ENCODE data around the gene MAGI1.
"Not testable (repeated sequence)": the region's sequence is repeated elsewhere in the genome, so short reads cannot be mapped to it uniquely, and the experiment has no call there.

The MAGI1 gene

GRCh38 chr3:65548848-65549625 lies 489.7 kb downstream of the MAGI1 start:
- no peak for DNase-seq

GRCh38 chr3:65545429-65545828 lies 493.3 kb downstream of the MAGI1 start:
- no peak for DNase-seq

- DNase-seq: not testable (repeated sequence)
Observed at GRCh38 chr3:65543391-65543790, 495.3 kb downstream of the MAGI1 start.

- no peak for DNase-seq
Observed at GRCh38 chr3:65540666-65541065, 498.1 kb downstream of the MAGI1 start.

GRCh38 chr3:65539616-65540015 lies 499.1 kb downstream of the MAGI1 start:
- no peak for DNase-seq

- DNase-seq: no peak
Observed at GRCh38 chr3:65538101-65538500, 500.6 kb downstream of the MAGI1 start.

- no peak for DNase-seq
Observed at GRCh38 chr3:65537109-65537508, 501.6 kb downstream of the MAGI1 start.

GRCh38 chr3:65535260-65535659 lies 503.5 kb downstream of the MAGI1 start:
- no peak for DNase-seq

GRCh38 chr3:65534805-65535204 lies 503.9 kb downstream of the MAGI1 start:
- DNase-seq: no peak

GRCh38 chr3:65532749-65533148 lies 506.0 kb downstream of the MAGI1 start:
- DNase-seq: no peak

- DNase-seq: no peak
Observed at GRCh38 chr3:65532215-65532614, 506.5 kb downstream of the MAGI1 start.

GRCh38 chr3:65531499-65531898 lies 507.2 kb downstream of the MAGI1 start:
- DNase-seq: no peak

- no peak for DNase-seq
Observed at GRCh38 chr3:65526656-65527055, 512.1 kb downstream of the MAGI1 start.

GRCh38 chr3:65524584-65524983 lies 514.1 kb downstream of the MAGI1 start:
- DNase-seq: no peak

- no peak for DNase-seq
Observed at GRCh38 chr3:65523878-65524277, 514.8 kb downstream of the MAGI1 start.

- no peak for DNase-seq
Observed at GRCh38 chr3:65521032-65521431, 517.7 kb downstream of the MAGI1 start.

- no peak for DNase-seq
Observed at GRCh38 chr3:65516998-65517397, 521.7 kb downstream of the MAGI1 start.

GRCh38 chr3:65514317-65514716 lies 524.4 kb downstream of the MAGI1 start:
- not testable (repeated sequence) for DNase-seq

GRCh38 chr3:65509423-65509794 lies 529.3 kb downstream of the MAGI1 start:
- not testable (repeated sequence) for DNase-seq

- no peak for DNase-seq
Observed at GRCh38 chr3:65508750-65509422, 529.8 kb downstream of the MAGI1 start.

- DNase-seq: no peak
Observed at GRCh38 chr3:65507437-65507836, 531.3 kb downstream of the MAGI1 start.

GRCh38 chr3:65503776-65504175 lies 534.9 kb downstream of the MAGI1 start:
- DNase-seq: no peak

- DNase-seq: no peak
Observed at GRCh38 chr3:65502526-65502925, 536.2 kb downstream of the MAGI1 start.

Data from stimulated activated CD4-positive, alpha-beta T cell treated with anti-CD3 and anti-CD28 coated beads, Interleukin-4, amount 100 ng/mL, for 4 hours (primary cell).